ENCODE measurements around the gene STX16.
"Not testable (repeated sequence)": the region's sequence is repeated elsewhere in the genome, so short reads cannot be mapped to it uniquely, and the experiment has no call there.

Gene STX16

DNA sequence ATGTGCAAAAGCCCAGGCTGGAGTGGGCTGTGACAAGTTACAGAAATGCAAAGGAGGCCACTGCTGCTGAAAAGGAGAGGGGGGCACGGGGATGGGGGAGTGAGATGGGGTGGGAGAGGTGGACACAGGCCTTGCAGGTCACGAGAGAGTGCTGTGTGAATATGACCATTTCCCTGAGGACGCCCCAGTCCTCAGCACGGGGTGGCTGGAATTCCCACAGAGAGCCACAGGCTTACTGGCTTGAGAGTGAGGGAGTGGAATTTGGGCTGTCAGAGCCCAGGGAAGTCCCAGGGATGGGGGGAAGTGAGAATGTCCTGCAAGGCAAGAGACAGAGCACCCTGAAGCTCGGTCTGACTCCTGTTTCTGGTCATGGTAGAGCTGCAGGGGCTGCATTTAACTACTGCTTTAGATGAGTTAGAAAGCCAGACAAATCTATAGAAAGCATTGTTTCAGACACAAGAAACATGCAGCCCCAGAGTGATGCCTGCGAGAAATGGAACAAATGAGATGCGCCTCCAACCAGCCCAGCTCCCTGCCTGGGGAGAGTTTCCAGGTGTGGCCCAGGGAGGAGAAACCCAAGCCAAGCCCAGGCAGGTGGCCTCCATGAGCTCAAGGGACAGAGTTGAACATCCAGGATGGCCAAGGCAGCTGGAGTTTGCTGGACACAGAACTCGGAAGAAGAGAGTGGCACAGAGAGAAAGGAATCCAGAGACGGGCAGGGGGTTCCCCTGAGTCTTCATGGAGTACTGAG, 72.0 kb downstream of the STX16 start:
- DNase-seq (ENCODE audit: low read depth in 2 of 2) = no peak

GRCh38 chr20:58723628-58723984, 72.5 kb downstream of the STX16 start:
- DNase-seq (ENCODE audit: low read depth in 2 of 2) = no peak

- DNase-seq (ENCODE audit: low read depth in 2 of 2) = not testable (repeated sequence)
Measured at GRCh38 chr20:58726156-58726555, 75.1 kb downstream of the STX16 start.
